Liver (tissue), 3 donors: ENCODE results near the gene PDCD1.

ENCODE experiments used
- JUND ChIP-seq, 2 donors: IDR thresholded peaks; 2 replicates each; pipeline ENCODE4 v1.6.1; 2016; ENCODE audit warnings: antibody characterized with exemption in 2 of 2
- TAF1 ChIP-seq: conservative IDR thresholded peaks from 2 replicates; pipeline ENCODE4 v1.6.1; 2016; ENCODE audit warnings: antibody characterized with exemption, mild to moderate bottlenecking
- TF ChIP-seq, protein P1 (sequence below): fragments of 150-350 bp; IDR thresholded peaks from 2 replicates; pipeline ENCODE4 v1.5.1; 2017; ENCODE audit warnings: improper control_type of control experiment, low read depth, low read length; ENCODE audit not compliant: missing input control
- TF ChIP-seq, protein P2 (sequence below): IDR thresholded peaks from 2 replicates; pipeline ENCODE4 v1.6.1; 2016; ENCODE audit warnings: antibody characterized with exemption
- donor health status: healthy.
- donor health status: healthy.

DNA sequence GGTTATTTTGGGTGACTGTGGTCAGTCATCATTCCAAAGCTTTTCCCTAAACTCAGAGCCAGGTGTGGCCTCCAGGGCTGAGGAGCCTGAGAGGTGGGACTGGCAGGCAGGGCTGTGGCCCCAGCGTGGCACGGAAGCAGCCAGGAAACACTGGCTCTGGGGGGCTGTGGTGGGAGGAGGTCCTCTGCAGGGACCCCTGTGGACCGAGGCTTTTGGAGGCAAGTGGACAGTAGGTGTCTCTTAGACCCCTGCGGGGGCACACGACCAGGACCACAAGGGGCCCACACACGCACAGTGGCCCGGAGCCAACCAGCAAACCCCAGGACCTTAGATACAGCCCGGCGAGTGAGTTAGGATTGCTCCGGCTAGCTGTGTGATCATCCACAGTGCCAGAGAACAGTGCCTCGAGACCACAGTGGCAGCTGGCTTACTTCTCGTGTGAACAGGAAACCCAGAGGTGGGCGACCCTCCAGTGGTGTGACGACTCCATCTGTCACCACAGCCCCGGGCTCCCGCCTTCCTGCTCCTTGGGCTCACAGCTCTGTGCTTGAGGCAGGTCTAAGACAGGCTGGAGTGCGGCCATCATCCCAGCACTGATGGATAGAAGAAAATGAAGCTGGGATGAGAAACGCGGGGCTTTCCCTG is 9.2 kb upstream of the PDCD1 start:
- TF ChIP-seq TAF1: no peak
- TF ChIP-seq, protein P1, sequence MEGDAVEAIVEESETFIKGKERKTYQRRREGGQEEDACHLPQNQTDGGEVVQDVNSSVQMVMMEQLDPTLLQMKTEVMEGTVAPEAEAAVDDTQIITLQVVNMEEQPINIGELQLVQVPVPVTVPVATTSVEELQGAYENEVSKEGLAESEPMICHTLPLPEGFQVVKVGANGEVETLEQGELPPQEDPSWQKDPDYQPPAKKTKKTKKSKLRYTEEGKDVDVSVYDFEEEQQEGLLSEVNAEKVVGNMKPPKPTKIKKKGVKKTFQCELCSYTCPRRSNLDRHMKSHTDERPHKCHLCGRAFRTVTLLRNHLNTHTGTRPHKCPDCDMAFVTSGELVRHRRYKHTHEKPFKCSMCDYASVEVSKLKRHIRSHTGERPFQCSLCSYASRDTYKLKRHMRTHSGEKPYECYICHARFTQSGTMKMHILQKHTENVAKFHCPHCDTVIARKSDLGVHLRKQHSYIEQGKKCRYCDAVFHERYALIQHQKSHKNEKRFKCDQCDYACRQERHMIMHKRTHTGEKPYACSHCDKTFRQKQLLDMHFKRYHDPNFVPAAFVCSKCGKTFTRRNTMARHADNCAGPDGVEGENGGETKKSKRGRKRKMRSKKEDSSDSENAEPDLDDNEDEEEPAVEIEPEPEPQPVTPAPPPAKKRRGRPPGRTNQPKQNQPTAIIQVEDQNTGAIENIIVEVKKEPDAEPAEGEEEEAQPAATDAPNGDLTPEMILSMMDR: no peak
- TF ChIP-seq, protein P2, sequence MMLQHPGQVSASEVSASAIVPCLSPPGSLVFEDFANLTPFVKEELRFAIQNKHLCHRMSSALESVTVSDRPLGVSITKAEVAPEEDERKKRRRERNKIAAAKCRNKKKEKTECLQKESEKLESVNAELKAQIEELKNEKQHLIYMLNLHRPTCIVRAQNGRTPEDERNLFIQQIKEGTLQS: no peak
- TF ChIP-seq JUND (IDR thresholded peaks at IDR 0.05): no peak
